Inflammatory macrophage (primary cell): ENCODE measurements around the gene NT5C1A.

Source experiments
- DNase-seq, 2 donors: peaks; one replicate each; pipeline ENCODE4 v3.0.0-alpha.2; 2020 to 2022

NT5C1A gene

DNA sequence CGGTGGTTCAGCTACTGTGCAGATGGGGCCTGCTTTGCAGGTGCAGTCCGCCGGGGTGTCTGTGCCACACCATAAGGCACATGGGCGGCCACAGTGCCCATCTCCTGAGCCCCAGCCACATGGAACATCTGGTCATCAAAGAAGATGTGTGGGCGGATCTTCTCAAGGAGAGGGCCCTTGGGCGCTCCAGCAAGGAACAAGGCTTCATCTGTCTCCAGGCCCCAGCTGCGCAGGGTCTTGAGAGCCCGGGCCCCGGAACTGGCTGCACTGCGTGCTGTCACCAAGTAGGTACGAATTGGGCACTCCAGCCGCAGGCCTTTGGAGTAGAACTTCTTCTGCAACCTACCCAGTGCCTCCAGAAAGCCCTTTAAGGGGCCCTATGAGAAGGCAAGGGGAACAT lies 12.8 kb downstream of the NT5C1A start:
- no peak for DNase-seq

DNA sequence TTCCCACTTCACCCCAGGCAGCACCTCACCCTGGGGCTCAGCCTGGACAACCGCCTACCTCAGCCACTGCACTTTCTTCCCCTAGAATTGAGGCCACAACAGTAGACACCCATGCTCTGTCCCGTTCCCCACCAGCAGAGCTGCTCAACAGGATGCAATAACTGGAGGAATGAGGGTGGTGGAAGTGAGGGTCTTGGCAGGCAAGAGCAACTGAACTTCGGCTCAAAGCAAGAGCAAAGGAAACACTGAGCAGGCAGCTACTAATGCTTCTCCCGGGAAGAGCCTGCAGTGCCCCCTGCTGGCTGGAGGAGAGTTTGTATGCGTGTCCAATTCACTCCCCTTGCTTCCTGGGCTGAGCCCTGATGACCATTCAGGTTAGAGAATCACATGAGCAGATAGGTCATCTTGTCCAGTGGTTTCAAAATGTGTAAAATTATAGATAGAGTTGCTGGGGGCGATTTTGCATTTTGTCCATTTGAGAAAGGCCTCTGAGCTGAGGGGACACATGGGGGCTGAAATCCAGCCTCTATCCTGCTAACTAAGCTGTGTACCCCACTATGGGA lies 13.9 kb downstream of the NT5C1A start:
- peak; percentile 74 to 80 for DNase-seq

GRCh38 chr1:39657402-39657801 lies 14.5 kb downstream of the NT5C1A start:
- DNase-seq = no peak

DNA sequence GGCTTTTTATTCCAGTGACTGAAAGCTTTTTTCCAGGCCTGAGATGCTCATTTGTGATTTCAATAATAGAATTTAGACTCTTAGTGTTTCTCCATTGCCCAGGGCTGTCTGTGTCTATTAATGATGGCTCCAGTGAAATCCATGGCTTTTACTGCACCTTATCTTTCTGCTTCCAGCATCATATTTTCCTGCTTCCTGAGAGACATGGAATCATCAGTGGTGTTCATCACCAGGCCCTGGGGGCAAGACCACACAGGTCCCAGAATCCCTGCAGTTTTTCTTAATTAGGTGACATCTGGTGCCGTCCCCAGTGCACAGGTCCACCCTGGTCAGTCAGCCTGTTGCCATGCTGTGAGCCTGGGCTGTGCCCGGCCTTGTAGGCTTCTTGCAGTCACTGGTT lies 15.5 kb downstream of the NT5C1A start:
- no peak for DNase-seq

- no peak for DNase-seq
Observed at GRCh38 chr1:39655578-39656268, 16.2 kb downstream of the NT5C1A start.

- DNase-seq = no peak
Observed at GRCh38 chr1:39654291-39654690, 17.6 kb downstream of the NT5C1A start.

- peak; percentile 78 to 84 for DNase-seq
Observed at GRCh38 chr1:39653546-39654031, 18.3 kb downstream of the NT5C1A start.

DNA sequence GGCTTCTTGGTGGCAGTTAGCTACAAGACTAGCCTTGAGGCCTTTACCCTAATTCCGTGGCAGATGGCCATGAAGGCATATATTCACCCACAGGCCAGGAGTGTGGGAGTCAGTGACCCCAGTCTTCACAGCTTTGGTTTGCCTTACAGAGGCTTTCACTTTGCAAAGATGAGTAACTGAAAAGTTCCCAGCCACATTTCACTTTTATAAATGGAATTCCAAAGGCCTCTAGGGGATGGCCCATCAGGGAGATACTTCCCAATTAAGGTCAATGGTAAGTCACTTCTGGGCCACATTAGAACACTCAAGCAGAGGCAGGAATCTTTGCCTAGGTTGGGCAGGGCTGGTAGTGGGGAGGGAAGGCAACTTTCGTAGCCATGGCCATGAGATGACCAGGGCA lies 19.4 kb downstream of the NT5C1A start:
- DNase-seq = no peak

- no peak for DNase-seq
Observed at GRCh38 chr1:39652105-39652504, 19.8 kb downstream of the NT5C1A start.

DNA sequence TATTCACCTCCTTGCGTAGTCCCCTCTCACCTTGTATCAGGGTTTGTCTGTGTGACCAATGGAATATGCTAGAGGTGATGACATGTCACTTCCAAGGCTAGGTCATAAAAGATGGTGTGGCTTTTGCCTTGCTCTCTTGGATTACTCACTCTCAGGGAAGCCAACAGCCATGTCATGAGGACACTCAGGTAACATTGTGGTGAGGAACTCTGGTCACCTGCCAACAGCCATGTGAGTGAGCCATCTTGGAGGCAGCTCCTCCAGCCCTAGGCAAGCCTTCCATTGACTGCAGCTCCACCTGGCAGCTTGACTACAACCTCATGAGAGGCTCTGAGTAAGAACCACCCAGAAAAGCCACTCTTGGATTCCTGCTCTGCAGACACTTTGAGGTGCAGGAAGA lies 21.5 kb downstream of the NT5C1A start:
- no peak for DNase-seq

- no peak for DNase-seq
Observed at GRCh38 chr1:39649636-39650185, 22.2 kb downstream of the NT5C1A start.

DNA sequence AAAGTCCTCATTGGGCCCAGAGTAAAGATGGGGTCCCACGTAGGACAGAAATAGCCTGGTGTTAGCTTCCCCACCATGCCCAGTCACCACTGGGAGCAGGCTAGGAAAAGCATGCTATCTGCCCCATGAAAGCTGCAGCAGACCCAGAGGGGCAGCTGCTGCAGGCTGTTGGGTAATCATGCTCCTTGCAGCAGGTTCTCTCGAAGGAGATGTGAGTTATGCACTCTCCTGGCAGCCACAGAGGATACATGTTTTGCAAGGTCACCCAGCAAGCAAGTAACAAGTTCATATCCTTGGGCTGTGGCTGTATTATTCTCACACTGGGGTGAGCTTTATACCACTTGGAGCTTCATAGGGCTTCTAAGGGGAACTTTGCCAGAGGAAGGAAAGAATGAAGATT lies 23.4 kb downstream of the NT5C1A start:
- DNase-seq = no peak

DNA sequence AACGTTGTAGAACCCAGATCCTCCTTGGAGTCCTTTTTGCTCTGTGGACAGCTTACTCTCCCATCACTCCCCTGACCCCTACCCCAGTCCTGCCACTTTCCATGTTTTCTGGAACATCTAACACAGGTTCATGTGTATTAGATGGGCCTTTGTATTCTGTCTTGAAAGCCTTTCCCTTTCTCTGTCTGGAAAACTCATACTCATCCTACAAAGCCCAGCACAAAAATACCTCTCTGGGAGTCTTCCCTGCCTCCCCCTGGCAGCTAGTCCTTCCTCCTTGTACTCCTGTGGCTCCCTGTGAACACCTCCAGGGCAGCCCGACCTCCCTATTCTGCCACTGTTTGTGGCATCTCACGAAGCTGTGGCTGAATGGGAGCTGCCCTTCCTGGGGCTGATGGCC lies 24.7 kb downstream of the NT5C1A start:
- no peak for DNase-seq

DNA sequence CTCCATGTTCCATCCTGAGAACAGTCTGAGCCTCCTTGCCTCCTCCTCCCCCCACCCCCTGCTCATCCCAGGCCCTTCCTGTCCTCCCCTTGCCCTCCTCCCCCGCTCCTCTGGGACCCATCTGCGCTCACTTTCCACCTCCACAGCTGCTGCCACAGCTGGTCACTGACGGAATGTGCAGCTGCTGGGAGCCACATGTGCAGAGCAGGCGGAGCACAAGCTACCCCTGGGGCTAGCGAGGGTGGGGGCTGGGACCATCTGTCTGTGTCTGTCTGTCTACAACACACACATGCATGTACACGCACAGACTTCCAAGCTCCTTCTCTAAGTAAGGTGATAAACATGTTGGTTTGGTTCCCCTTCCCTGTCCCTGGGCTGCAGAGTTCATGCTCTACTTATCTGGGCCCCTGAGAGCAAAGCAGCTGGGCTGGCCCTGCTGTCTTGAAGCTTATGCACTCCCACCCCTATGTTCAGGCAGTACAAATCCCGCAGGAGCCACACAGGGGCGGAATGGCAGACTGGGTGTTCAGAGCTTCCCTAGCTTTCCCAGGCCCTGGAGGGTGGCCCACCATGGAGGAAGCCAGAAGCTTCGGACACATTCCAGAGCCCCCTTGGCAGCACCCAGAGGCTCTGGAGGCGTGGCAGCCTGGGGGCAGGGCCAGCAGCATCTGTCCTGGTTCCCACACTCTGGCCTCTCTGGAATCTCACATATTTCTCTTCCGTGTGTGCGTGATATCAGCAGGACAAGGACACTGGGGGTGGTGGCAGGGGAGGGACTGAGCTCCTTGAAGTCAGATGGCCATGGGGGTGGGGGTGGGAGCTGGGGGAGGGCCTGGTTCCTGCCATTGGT lies 25.4 kb downstream of the NT5C1A start:
- DNase-seq = no peak

DNA sequence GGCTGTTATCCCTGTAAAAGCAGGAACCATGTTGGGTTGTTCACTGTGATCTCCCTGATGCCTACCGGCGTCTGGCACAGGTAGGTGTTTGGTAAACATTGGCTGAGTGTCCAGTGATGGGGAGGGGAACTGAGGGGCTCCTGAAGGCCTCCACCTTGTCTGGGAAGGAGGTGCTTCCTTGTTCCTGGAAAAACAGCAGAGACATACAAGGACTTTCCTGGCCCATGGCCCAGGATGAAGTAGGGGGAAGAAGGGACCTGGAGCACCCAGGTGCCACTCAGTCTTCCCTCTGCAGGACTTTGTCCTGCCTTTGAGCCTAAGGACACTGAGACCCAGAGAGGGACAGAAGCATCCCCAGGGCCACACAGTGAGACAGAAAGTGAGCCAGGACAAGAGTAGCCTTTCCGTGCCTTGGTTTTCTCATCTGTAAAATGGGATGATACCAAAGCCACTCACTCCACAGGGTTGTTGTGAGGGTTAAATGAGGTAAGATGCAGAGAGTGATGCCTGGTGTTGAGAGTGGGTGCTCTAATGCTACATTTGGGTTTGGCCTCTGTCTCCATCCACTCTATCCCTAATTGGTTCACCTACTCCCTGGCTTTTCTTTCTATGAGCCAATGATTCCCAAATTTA lies 26.4 kb downstream of the NT5C1A start:
- DNase-seq = no peak

- no peak for DNase-seq
Observed at GRCh38 chr1:39643705-39644104, 28.2 kb downstream of the NT5C1A start.

DNA sequence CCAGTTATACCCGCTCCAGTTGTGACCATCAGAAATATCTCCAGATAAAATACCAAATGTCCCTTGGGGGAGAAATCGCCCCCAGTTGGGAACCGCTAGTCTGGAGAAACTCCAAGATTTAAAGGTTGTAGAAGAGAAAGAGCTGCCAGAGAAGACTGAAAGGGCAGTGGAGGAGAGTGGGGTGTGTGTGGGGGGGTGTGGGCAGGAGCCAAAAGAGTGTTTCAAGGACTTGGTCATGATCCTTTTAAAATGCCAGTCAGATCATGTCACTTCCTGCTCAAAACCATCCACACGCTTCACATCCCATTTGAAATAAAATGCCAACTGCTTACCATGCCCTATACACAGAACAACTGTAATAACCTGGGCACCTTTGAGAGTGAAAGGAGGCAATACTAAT lies 29.1 kb downstream of the NT5C1A start:
- DNase-seq = no peak

GRCh38 chr1:39640861-39641260 lies 31.0 kb downstream of the NT5C1A start:
- DNase-seq = peak; percentile 7 to 18

GRCh38 chr1:39639305-39640130 lies 32.4 kb downstream of the NT5C1A start, which contains the start of gene HEYL:
Gene HEYL, minus strand, starts transcription at chr1:39639643. Its CDS starts 18 bp downstream, at chr1:39639625.
- peak; percentile 44 to 67 for DNase-seq

GRCh38 chr1:39638965-39639304 lies 33.0 kb downstream of the NT5C1A start:
- no peak for DNase-seq

DNA sequence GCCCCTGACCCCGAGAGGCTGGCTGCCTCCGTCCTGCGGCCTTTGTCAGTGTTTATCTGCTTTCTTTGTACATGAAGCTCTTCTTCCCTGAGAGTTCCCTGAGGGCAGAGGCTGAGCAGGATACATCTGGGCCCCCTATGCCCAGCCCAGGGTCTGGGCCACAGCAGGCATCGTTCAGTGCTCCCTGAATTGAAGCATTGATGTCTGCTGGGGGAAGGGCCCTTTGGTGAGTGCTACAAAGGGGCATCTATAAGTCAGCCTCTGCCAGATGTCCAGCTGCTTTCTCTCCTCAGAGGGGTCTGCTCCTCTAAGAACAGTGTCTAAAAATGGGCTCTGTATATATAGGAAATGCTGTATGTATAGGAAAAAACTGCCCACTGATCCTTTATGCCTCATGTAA lies 34.5 kb downstream of the NT5C1A start:
- no peak for DNase-seq

GRCh38 chr1:39635871-39636210 lies 36.1 kb downstream of the NT5C1A start:
- DNase-seq = no peak
